HG02852 (cell line): Measurements from ENCODE around the gene RNASE3.
"Not testable (repeated sequence)": the region's sequence is repeated elsewhere in the genome, so short reads cannot be mapped to it uniquely, and the experiment has no call there.

Experiments used
- ATAC-seq: cut with Tn5 transposase; IDR thresholded peaks from one replicate; pipeline ENCODE4 v1.9.1; 2021; ENCODE audit warnings: mild to moderate bottlenecking, moderate library complexity; ENCODE audit not compliant: unreplicated experiment

The RNASE3 gene

GRCh38 chr14:20891126-20891825 lies at the start of gene RNASE3:
Gene RNASE3, plus strand, starts transcription at chr14:20891385. Its CDS starts 302 bp downstream, at chr14:20891687.
- ATAC-seq: not testable (repeated sequence)

GRCh38 chr14:20846560-20846959 lies 44.6 kb upstream of the RNASE3 start:
- ATAC-seq: no peak

- no peak for ATAC-seq
These were observed 42.8 kb upstream of the RNASE3 start for GRCh38 chr14:20848316-20848954.

GRCh38 chr14:20848955-20849570 lies 42.1 kb upstream of the RNASE3 start:
- ATAC-seq: no peak

GRCh38 chr14:20853042-20853441 lies 38.1 kb upstream of the RNASE3 start:
- ATAC-seq: no peak

GRCh38 chr14:20855652-20856291 lies 35.4 kb upstream of the RNASE3 start:
- peak; percentile 86 for ATAC-seq

GRCh38 chr14:20857207-20857606 lies 34.0 kb upstream of the RNASE3 start:
- no peak for ATAC-seq

GRCh38 chr14:20857630-20858261 lies 33.4 kb upstream of the RNASE3 start:
- ATAC-seq: peak; percentile 48

- no peak for ATAC-seq
These were observed 25.0 kb upstream of the RNASE3 start for GRCh38 chr14:20866194-20866593.

GRCh38 chr14:20866963-20867362 lies 24.2 kb upstream of the RNASE3 start:
- no peak for ATAC-seq

GRCh38 chr14:20873370-20874177 lies 17.6 kb upstream of the RNASE3 start:
- peak; percentile 75 for ATAC-seq

GRCh38 chr14:20877016-20877415 lies 14.2 kb upstream of the RNASE3 start:
- no peak for ATAC-seq

GRCh38 chr14:20878695-20879094 lies 12.5 kb upstream of the RNASE3 start:
- no peak for ATAC-seq

- not testable (repeated sequence) for ATAC-seq
These were observed 10.0 kb upstream of the RNASE3 start for GRCh38 chr14:20881229-20881628.

GRCh38 chr14:20882787-20883186 lies 8.4 kb upstream of the RNASE3 start:
- ATAC-seq: not testable (repeated sequence)

- not testable (repeated sequence) for ATAC-seq
These were observed 2.8 kb upstream of the RNASE3 start for GRCh38 chr14:20888411-20888810.

- not testable (repeated sequence) for ATAC-seq
These were observed 4.1 kb downstream of the RNASE3 start for GRCh38 chr14:20895322-20895721.

- no peak for ATAC-seq
These were observed 13.3 kb downstream of the RNASE3 start for GRCh38 chr14:20904393-20905029.

- no peak for ATAC-seq
These were observed 14.5 kb downstream of the RNASE3 start for GRCh38 chr14:20905676-20906075.

- no peak for ATAC-seq
These were observed 16.0 kb downstream of the RNASE3 start for GRCh38 chr14:20907214-20907613.
